ENCODE data around the gene NUFIP1. TPM values are rescaled to one million over a fixed set of nuclear protein-coding genes. Genes with fewer than 3 reads are reported as not detected.

Gene NUFIP1
- total and polyA plus RNA-seq, 2 of the 8 experiments (the other 6 are each of a cell fraction or from before 2014, with no cell fraction given) = 4.6 to 16.6 TPM

- no peak for TF ChIP-seq BRCA1 (IDR thresholded peaks at IDR 0.05; ENCODE audit: low read depth, low read length)
Observed at GRCh38 chr13:44989941-44990340, 670 bp upstream of the NUFIP1 start (continued).
